Measurements from ENCODE around the gene MAP3K6. TPM values are rescaled to one million over a fixed set of nuclear protein-coding genes. Genes with fewer than 3 reads are reported as not detected.

The MAP3K6 gene
- total RNA-seq, 1 donor from 2014 or later = 1.1 TPM

DNA sequence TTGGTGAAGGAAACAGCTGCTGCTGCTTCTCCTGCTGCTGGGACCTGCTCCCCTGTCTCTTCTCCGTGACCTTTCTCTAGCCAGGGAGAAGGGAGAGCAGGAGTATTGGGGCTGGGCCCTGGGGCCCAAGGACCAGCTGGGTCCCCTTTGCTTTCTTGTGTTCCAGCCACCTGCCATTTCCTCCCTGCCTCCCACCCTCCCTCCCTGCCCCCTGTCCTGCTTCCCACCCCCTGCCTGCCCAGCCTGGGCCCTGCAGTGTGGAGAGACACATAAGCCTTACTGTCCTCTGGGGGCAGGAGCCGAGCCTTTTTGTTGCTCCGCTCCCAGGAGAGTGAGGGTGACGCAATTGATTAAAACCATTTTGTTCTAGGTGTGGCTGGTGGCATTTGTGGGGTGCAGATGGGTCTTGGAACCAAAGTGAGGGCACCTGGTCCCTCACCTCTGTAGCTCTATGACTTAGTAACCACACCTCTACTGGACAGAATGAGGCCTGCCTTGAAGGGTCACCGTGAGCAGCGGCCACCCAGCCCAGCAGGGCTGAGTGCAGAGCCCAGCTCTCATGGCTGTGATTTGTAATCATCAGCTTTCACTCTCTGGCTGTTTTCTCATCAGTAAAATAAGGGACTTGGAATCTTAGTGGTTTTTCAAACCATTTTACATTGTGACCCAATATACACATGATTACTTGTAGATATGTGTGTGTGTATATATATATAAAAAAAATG lies 58.7 kb downstream of the MAP3K6 start:
- no peak overlapping the region for H3K4me3 Mint-ChIP-seq (ENCODE audit: low read depth)
- no peak overlapping the region for H3K27ac Mint-ChIP-seq
- TF ChIP-seq, protein P1, sequence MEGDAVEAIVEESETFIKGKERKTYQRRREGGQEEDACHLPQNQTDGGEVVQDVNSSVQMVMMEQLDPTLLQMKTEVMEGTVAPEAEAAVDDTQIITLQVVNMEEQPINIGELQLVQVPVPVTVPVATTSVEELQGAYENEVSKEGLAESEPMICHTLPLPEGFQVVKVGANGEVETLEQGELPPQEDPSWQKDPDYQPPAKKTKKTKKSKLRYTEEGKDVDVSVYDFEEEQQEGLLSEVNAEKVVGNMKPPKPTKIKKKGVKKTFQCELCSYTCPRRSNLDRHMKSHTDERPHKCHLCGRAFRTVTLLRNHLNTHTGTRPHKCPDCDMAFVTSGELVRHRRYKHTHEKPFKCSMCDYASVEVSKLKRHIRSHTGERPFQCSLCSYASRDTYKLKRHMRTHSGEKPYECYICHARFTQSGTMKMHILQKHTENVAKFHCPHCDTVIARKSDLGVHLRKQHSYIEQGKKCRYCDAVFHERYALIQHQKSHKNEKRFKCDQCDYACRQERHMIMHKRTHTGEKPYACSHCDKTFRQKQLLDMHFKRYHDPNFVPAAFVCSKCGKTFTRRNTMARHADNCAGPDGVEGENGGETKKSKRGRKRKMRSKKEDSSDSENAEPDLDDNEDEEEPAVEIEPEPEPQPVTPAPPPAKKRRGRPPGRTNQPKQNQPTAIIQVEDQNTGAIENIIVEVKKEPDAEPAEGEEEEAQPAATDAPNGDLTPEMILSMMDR (IDR thresholded peaks at IDR 0.05; ENCODE audit: unreplicated experiment) = no peak
- no peaks in the 10 kb centered on the region for H3K4me1 Mint-ChIP-seq (ENCODE audit: low read depth)
- DNase-seq (ENCODE audit: low spot score, unreplicated experiment) = no peak
- H3K9me3 Mint-ChIP-seq (ENCODE audit: low read depth) = no peaks in the 10 kb centered on the region
- no peaks in the 10 kb centered on the region for H3K27me3 Mint-ChIP-seq
- peaks cover 3% of the 10 kb centered on the region for H3K36me3 Mint-ChIP-seq (ENCODE audit: insufficient read depth)

DNA sequence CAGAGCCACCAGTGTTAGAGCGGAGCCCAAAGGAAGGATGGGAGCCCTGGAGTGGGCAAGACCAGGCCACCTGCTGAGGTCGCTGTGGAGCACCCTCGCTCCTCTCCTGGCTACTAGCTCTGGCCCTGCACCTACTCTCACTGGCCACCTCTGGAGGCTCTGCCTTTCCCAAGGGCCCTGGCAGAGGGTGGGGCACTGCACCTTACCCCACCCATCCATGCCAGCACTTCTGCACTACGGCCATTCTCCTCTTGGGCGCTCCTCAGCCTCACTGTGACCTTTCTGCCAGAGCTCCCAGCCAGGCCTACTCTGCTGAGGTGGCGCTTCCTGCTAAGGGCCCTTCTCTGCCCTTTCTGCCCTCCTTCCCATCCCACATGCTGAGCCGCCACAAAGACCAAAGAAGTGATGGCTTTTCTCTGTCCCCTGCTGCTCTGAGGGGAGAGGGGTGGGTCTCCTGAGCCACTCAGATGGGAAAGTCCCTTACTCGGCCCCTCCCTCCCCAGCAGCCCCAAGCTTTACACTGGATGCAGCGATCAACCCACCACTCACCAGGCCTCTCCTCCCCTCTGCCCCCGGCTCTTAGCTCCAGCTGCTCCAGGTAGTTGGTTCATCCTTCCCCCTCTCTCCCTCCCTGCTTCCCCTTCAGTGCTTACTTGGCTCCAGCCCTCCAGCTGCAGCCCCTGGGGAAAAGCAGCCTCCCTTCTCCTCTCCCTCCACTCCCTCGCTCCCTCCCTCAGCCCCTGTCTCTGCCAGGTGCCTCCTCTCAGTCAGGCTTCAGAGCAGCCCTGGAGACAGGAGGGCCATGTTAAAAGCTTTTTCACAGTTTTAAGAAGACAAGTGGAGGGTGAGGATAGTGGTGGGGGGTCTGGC lies 59.6 kb downstream of the MAP3K6 start:
- TF ChIP-seq, protein P1 (IDR thresholded peaks at IDR 0.05; ENCODE audit: unreplicated experiment) = no peak
- H3K4me1 Mint-ChIP-seq (ENCODE audit: low read depth) = no peaks in the 10 kb centered on the region
- H3K27ac Mint-ChIP-seq = no peak overlapping the region
- H3K4me3 Mint-ChIP-seq (ENCODE audit: low read depth) = no peak overlapping the region
- H3K36me3 Mint-ChIP-seq (ENCODE audit: insufficient read depth) = peaks cover 3% of the 10 kb centered on the region
- DNase-seq (ENCODE audit: low spot score, unreplicated experiment) = no peak
- no peaks in the 10 kb centered on the region for H3K9me3 Mint-ChIP-seq (ENCODE audit: low read depth)
- no peaks in the 10 kb centered on the region for H3K27me3 Mint-ChIP-seq

DNA sequence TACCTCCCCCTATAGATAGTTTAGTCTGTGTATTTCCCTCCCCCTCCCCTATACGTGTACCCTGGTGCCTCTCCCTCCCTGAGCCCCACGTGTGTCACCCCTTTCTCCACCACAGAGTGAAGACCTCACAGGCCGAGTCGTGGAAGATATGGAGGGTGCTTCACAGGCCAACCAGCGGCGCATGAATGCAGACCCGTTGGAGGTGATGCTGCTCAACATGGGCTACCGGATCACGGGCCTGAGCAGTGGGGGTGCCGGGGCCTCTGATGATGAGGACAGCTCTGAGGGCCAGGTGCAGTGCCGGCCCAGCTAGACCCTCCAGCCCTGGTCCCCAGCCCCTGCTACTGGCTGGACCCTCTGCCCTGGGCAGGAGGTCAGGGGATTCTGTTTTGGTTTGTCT lies 60.7 kb downstream of the MAP3K6 start:
- peaks cover 3% of the 10 kb centered on the region for H3K36me3 Mint-ChIP-seq (ENCODE audit: insufficient read depth)

More for the DNA sequence above, 60.7 kb downstream of the MAP3K6 start:
- H3K4me3 Mint-ChIP-seq (ENCODE audit: low read depth) = no peak overlapping the region
- TF ChIP-seq, protein P1 (IDR thresholded peaks at IDR 0.05; ENCODE audit: unreplicated experiment) = no peak
- no peak for DNase-seq (ENCODE audit: low spot score, unreplicated experiment)
- H3K9me3 Mint-ChIP-seq (ENCODE audit: low read depth) = no peaks in the 10 kb centered on the region
- H3K27ac Mint-ChIP-seq = no peak overlapping the region
- no peaks in the 10 kb centered on the region for H3K4me1 Mint-ChIP-seq (ENCODE audit: low read depth)
- H3K27me3 Mint-ChIP-seq = no peaks in the 10 kb centered on the region

Other genes with a start within 250 kb of the MAP3K6 start
- gene SLC9A1, start 211.8 kb downstream of the MAP3K6 start, total RNA-seq = 19.6 and 23.3 TPM in 2 replicates
- gene WDTC1, start 132.3 kb downstream of the MAP3K6 start, total RNA-seq = 51.4 and 53.8 TPM in 2 replicates
- gene TMEM222, start 44.8 kb downstream of the MAP3K6 start, total RNA-seq = 37.1 and 38.4 TPM in 2 replicates
- 9.4 and 15.5 TPM in 2 replicates for gene SYTL1, start 24.9 kb downstream of the MAP3K6 start, total RNA-seq
- not detected in 2 replicates for gene FCN3, start 7.9 kb upstream of the MAP3K6 start, total RNA-seq
- gene CD164L2, start 16.4 kb upstream of the MAP3K6 start, total RNA-seq = not detected in 2 replicates
- gene GPR3, start 25.7 kb upstream of the MAP3K6 start, total RNA-seq = 1.00 and 1.1 TPM in 2 replicates
- 74.6 and 76.9 TPM in 2 replicates for gene WASF2, start 123.2 kb upstream of the MAP3K6 start, total RNA-seq
- 53.3 and 56.3 TPM in 2 replicates for gene AHDC1, start 237.2 kb upstream of the MAP3K6 start, total RNA-seq